Stimulated activated CD8-positive, alpha-beta memory T cell treated with anti-CD3 and anti-CD28 coated beads, Interleukin-15, amount 100 ng/mL, for 48 hours (primary cell): ENCODE measurements around the gene CNNM3.

Source experiments
- DNase-seq, 2 donors: peaks; one replicate each; pipeline ENCODE4 v3.0.0-alpha.2; 2020; ENCODE audit warnings: low read depth in 2 of 2

Gene CNNM3

GRCh38 chr2:96878171-96878570, 62.1 kb downstream of the CNNM3 start:
- DNase-seq = no peak

- DNase-seq = no peak
Observed at GRCh38 chr2:96878796-96879544, 62.9 kb downstream of the CNNM3 start.

- no peak for DNase-seq
Observed at GRCh38 chr2:96879545-96880040, 63.5 kb downstream of the CNNM3 start.

- no peak for DNase-seq
Observed at GRCh38 chr2:96880891-96881273, 64.8 kb downstream of the CNNM3 start.

- no peak for DNase-seq
Observed at GRCh38 chr2:96881349-96882195, 65.5 kb downstream of the CNNM3 start.

GRCh38 chr2:96882230-96882629, 66.2 kb downstream of the CNNM3 start:
- no peak for DNase-seq

- no peak for DNase-seq
Observed at GRCh38 chr2:96882906-96883305, 66.8 kb downstream of the CNNM3 start.

GRCh38 chr2:96883306-96883705, 67.2 kb downstream of the CNNM3 start:
- no peak for DNase-seq
